Lower leg skin (tissue), 3 donors: ENCODE data around the gene TRPT1.

ENCODE experiments used
- POLR2A ChIP-seq, 2 donors: fragments of 450-650 bp; IDR thresholded peaks; one replicate each; pipeline ENCODE4 v1.6.1; 2016 to 2017; ENCODE audit warnings: antibody characterized with exemption in 2 of 2, mild to moderate bottlenecking in 1 of 2, moderate library complexity in 1 of 2
- TF ChIP-seq, protein P1 (sequence below), 3 donors: fragments of 450-650 bp; IDR thresholded peaks; one replicate each; pipeline ENCODE4 v1.5.1; 2016; ENCODE audit warnings: antibody characterized with exemption in 3 of 3, mild to moderate bottlenecking in 3 of 3, moderate library complexity in 2 of 3

DNA sequence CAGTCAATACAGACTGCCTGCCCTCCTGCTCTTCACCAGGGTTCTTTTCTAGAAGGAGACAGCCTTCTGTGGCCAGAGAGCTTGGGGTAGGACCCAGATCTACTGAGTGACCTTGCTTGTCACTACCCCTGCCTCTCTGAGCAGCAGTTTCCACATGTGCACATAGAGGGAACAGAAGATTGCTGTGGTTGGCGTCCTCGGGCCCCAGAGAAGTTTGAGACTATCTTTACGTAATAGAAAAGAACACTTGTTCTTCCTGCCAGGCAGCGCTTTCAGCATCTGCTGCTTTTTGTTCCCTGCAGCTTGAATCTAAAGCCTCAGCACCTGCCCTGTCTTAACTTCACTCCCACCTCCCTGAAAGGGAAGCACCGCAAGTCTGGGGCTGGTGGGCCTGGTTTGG is 13.0 kb upstream of the TRPT1 start:
- TF ChIP-seq, protein P1, sequence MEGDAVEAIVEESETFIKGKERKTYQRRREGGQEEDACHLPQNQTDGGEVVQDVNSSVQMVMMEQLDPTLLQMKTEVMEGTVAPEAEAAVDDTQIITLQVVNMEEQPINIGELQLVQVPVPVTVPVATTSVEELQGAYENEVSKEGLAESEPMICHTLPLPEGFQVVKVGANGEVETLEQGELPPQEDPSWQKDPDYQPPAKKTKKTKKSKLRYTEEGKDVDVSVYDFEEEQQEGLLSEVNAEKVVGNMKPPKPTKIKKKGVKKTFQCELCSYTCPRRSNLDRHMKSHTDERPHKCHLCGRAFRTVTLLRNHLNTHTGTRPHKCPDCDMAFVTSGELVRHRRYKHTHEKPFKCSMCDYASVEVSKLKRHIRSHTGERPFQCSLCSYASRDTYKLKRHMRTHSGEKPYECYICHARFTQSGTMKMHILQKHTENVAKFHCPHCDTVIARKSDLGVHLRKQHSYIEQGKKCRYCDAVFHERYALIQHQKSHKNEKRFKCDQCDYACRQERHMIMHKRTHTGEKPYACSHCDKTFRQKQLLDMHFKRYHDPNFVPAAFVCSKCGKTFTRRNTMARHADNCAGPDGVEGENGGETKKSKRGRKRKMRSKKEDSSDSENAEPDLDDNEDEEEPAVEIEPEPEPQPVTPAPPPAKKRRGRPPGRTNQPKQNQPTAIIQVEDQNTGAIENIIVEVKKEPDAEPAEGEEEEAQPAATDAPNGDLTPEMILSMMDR (IDR thresholded peaks at IDR 0.05) = no peak
- no peak for TF ChIP-seq POLR2A (IDR thresholded peaks at IDR 0.05)
